Ascending aorta (tissue), 2 donors: ENCODE results near the gene AOAH. TPM values are rescaled to one million over a fixed set of nuclear protein-coding genes. Genes with fewer than 3 reads are reported as not detected.
"Not testable (repeated sequence)": the region's sequence is repeated elsewhere in the genome, so short reads cannot be mapped to it uniquely, and the experiment has no call there.

Experiments
- DNase-seq, 2 donors: peaks; one replicate each; pipeline ENCODE4 v3.0.0-alpha.2; 2019; ENCODE audit warnings: low spot score in 2 of 2
- H3K27ac ChIP-seq, 2 donors: fragments of 200-600 bp; sonication (generic); one replicate each; pipeline ENCODE4 v1.5.1; 2016 to 2017; ENCODE audit warnings: mild to moderate bottlenecking in 1 of 2
- H3K27me3 ChIP-seq: fragments of 200-600 bp; sonication (generic); one replicate; pipeline ENCODE4 v1.5.1; 2017
- H3K36me3 ChIP-seq, 2 donors: fragments of 200-600 bp; sonication (generic); one replicate each; pipeline ENCODE4 v1.5.1; 2016
- H3K4me1 ChIP-seq, 2 donors: fragments of 200-600 bp; sonication (generic); one replicate each; pipeline ENCODE4 v1.5.1; 2016 to 2017; ENCODE audit warnings: mild to moderate bottlenecking in 1 of 2
- H3K4me3 ChIP-seq, 2 donors: fragments of 200-600 bp; sonication (generic); one replicate each; pipeline ENCODE4 v1.5.1; 2016 to 2017; ENCODE audit warnings: mild to moderate bottlenecking in 1 of 2
- H3K9me3 ChIP-seq, 2 donors: fragments of 200-600 bp; sonication (generic); one replicate each; pipeline ENCODE4 v1.5.1; 2016
- intact Hi-C: fragments of 100-400 bp; cut with DNase I; formaldehyde crosslinking; loops from one replicate; pipeline ENCODE4 v1.15.1; 2023
- total RNA-seq: library from RNA; depleted of rRNA; stranded (reverse); fragments of >200 nt; gene quantifications from one replicate; pipeline ENCODE4 v1.1.0, GENCODE V29; 2016
- TF ChIP-seq, protein P1 (sequence below), 3 experiments: fragments of 200-600 bp in 2 of 3; fragments of 450-650 bp in 1 of 3; sonication (generic) in 2 of 3; IDR thresholded peaks; one replicate each; pipeline ENCODE4 v1.5.1; 2016 to 2019; ENCODE audit warnings: antibody characterized with exemption in 3 of 3, mild to moderate bottlenecking in 1 of 3, moderate library complexity in 1 of 3

AOAH gene
- total RNA-seq, 1 donor from 2014 or later: 0.75 TPM

GRCh38 chr7:36486336-36486735 lies 238.0 kb downstream of the AOAH start:
- TF ChIP-seq, protein P1, sequence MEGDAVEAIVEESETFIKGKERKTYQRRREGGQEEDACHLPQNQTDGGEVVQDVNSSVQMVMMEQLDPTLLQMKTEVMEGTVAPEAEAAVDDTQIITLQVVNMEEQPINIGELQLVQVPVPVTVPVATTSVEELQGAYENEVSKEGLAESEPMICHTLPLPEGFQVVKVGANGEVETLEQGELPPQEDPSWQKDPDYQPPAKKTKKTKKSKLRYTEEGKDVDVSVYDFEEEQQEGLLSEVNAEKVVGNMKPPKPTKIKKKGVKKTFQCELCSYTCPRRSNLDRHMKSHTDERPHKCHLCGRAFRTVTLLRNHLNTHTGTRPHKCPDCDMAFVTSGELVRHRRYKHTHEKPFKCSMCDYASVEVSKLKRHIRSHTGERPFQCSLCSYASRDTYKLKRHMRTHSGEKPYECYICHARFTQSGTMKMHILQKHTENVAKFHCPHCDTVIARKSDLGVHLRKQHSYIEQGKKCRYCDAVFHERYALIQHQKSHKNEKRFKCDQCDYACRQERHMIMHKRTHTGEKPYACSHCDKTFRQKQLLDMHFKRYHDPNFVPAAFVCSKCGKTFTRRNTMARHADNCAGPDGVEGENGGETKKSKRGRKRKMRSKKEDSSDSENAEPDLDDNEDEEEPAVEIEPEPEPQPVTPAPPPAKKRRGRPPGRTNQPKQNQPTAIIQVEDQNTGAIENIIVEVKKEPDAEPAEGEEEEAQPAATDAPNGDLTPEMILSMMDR (IDR thresholded peaks at IDR 0.05): no peak
- no peaks in the 10 kb centered on the region for H3K36me3 ChIP-seq
- intact Hi-C loops: no loop called here

GRCh38 chr7:36484265-36484664 lies 240.0 kb downstream of the AOAH start:
- Histone ChIP-seq H3K27ac (no peak overlapping the region), H3K9me3 (no peaks in the 10 kb centered on the region), H3K4me3 (no peak overlapping the region), H3K27me3 (no peaks in the 10 kb centered on the region), H3K36me3 (no peaks in the 10 kb centered on the region), H3K4me1 (no peaks in the 10 kb centered on the region)
- DNase-seq: no peak
- TF ChIP-seq, protein P1 (IDR thresholded peaks at IDR 0.05): no peak
- intact Hi-C loops: no loop called here

More at GRCh38 chr7:36486336-36486735, 238.0 kb downstream of the AOAH start:
- H3K4me3 ChIP-seq: no peak overlapping the region
- no peak for DNase-seq
- no peaks in the 10 kb centered on the region for H3K4me1 ChIP-seq
- no peak overlapping the region for H3K27ac ChIP-seq
- H3K27me3 ChIP-seq: no peaks in the 10 kb centered on the region
- no peaks in the 10 kb centered on the region for H3K9me3 ChIP-seq

DNA sequence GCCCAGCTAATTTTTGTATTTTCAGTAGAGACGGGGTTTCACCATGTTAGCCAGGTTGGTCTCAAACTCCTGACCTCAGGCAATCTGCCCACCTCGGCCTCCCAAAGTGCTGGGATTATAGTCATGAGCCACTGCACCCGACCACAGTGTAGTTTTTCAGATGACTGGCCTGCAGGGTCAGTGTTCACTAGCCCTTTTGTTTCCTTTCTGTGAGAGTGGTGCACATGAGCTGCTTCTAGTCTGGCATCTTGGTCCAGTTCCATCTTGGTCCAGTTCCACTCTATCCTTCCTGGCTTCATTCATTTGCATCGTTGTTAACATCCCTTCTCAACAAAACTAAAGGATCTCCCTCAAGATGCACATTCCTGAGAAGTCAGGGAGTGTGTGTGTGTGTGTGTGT lies 240.4 kb downstream of the AOAH start:
- H3K4me3 ChIP-seq, H3K27ac ChIP-seq, intact Hi-C loops, H3K27me3 ChIP-seq, DNase-seq, H3K4me1 ChIP-seq, H3K36me3 ChIP-seq, H3K9me3 ChIP-seq: not testable (repeated sequence)

DNA sequence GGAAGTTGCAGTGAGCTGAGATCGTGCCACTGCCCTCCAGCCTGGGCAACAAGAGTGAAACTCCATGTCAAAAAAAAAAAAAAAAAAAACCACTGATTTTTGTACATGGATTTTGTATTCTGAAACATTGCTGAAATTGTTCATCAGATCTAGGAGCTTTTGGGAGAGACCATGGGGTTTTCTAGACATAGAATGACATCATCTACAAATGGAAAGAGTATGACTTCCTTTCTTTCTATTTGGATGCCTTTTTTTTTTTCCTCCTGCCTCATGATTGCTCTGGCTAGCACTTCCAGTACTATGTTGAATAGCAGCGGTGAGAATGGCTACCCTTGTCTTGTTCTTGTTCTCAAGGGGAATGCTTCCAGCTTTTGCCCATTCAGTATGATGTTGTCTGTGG lies 245.5 kb downstream of the AOAH start:
- no peak overlapping the region for H3K4me3 ChIP-seq
- no peaks in the 10 kb centered on the region for H3K27me3 ChIP-seq
- TF ChIP-seq, protein P1 (IDR thresholded peaks at IDR 0.05): no peak
- H3K27ac ChIP-seq: no peak overlapping the region
- intact Hi-C loops: no loop called here
- H3K36me3 ChIP-seq: no peaks in the 10 kb centered on the region
- H3K9me3 ChIP-seq: no peaks in the 10 kb centered on the region
- no peak for DNase-seq
- H3K4me1 ChIP-seq: no peaks in the 10 kb centered on the region

- no peaks in the 10 kb centered on the region for H3K4me1 ChIP-seq
- H3K9me3 ChIP-seq: no peaks in the 10 kb centered on the region
- TF ChIP-seq, protein P1 (IDR thresholded peaks at IDR 0.05): no peak
- H3K27me3 ChIP-seq: no peaks in the 10 kb centered on the region
- no peak overlapping the region for H3K27ac ChIP-seq
- no peak for DNase-seq
- intact Hi-C loops: no loop called here
- no peak overlapping the region for H3K4me3 ChIP-seq
- no peaks in the 10 kb centered on the region for H3K36me3 ChIP-seq
Measured at GRCh38 chr7:36475381-36475780, 248.9 kb downstream of the AOAH start.

DNA sequence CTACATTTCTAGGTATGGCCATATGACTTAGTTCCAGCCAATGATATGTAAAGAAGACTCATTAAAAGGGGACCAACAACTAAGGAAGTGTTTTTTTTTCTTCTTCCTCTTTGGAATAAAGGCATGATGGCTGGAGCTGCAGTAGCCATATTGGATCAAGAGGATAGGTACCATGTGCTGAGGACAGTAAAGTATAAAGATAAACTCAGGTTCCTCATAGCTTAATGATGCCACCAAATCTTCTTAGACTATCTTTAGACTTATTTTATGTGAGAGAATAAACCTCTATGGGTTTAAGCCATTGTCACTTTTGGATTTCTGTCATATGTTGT lies 249.3 kb downstream of the AOAH start:
- TF ChIP-seq, protein P1 (IDR thresholded peaks at IDR 0.05): no peak
- no peaks in the 10 kb centered on the region for H3K4me1 ChIP-seq
- no peak overlapping the region for H3K4me3 ChIP-seq
- H3K27ac ChIP-seq: no peak overlapping the region
- H3K36me3 ChIP-seq: no peaks in the 10 kb centered on the region
- H3K9me3 ChIP-seq: no peaks in the 10 kb centered on the region
- intact Hi-C loops: no loop called here
- DNase-seq: no peak
- no peaks in the 10 kb centered on the region for H3K27me3 ChIP-seq
